ENCODE data around the gene DICER1. TPM values are rescaled to one million over a fixed set of nuclear protein-coding genes. Genes with fewer than 3 reads are reported as not detected.

DICER1 gene
- total RNA-seq, 1 experiment from 2014 or later: 57.1 TPM

DNA sequence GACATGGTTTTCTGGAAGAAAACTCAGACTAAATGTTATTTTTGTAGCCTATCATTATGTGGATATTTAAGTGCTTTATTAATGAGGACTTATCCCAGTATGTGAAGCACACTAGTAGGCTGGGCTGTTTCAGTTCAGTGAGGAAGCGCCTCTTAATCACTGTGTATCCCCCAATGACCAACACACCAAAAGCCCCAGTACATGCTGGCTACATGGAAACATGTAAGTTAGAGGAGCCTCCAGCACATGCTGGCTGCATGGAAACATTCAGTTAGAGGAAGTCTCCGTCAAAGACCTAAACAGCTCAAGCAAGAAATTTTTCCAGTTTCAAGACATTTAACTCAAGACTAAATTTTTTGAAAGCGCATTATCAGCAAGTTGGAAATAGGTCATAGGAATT lies 26.8 kb downstream of the DICER1 start:
- no peaks in the 10 kb centered on the region for H3K27me3 ChIP-seq (replicated peaks; ENCODE audit: insufficient read depth, low read depth, low read length, poor library complexity)
- H3K4me1 ChIP-seq (ENCODE audit: insufficient read depth, low read length, poor library complexity, severe bottlenecking): peaks cover 30% of the 10 kb centered on the region
- no TSS peak for BruUV-seq (replicated peaks)
- intact Hi-C loops (cut with micrococcal nuclease; ENCODE audit: unreplicated experiment): no loop called here
- TF ChIP-seq, protein P1, sequence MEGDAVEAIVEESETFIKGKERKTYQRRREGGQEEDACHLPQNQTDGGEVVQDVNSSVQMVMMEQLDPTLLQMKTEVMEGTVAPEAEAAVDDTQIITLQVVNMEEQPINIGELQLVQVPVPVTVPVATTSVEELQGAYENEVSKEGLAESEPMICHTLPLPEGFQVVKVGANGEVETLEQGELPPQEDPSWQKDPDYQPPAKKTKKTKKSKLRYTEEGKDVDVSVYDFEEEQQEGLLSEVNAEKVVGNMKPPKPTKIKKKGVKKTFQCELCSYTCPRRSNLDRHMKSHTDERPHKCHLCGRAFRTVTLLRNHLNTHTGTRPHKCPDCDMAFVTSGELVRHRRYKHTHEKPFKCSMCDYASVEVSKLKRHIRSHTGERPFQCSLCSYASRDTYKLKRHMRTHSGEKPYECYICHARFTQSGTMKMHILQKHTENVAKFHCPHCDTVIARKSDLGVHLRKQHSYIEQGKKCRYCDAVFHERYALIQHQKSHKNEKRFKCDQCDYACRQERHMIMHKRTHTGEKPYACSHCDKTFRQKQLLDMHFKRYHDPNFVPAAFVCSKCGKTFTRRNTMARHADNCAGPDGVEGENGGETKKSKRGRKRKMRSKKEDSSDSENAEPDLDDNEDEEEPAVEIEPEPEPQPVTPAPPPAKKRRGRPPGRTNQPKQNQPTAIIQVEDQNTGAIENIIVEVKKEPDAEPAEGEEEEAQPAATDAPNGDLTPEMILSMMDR (conservative IDR thresholded peaks at IDR 0.05; ENCODE audit: low read depth, low read length): no peak
- no peak for TF ChIP-seq EZH2 (IDR thresholded peaks at IDR 0.05; ENCODE audit: borderline replicate concordance, low read depth, low read length, poor library complexity, severe bottlenecking)
- DNase-seq (ENCODE audit: low spot score): no peak
- ChIA-PET CTCF (no interaction called here), POLR2A (ENCODE audit: low non-redundant PET) (no interaction called here)
- no peaks in the 10 kb centered on the region for H3K9me3 ChIP-seq (ENCODE audit: low read depth, low read length, poor library complexity, severe bottlenecking)
- no peak overlapping the region for H3K4me3 ChIP-seq (ENCODE audit: low read depth, low read length, poor library complexity, severe bottlenecking)
- no peak overlapping the region for H3K27ac ChIP-seq (ENCODE audit: low read depth, low read length, poor library complexity, severe bottlenecking)
- H3K36me3 ChIP-seq (ENCODE audit: insufficient read depth, low read length, poor library complexity, severe bottlenecking): peaks cover 41% of the 10 kb centered on the region

DNA sequence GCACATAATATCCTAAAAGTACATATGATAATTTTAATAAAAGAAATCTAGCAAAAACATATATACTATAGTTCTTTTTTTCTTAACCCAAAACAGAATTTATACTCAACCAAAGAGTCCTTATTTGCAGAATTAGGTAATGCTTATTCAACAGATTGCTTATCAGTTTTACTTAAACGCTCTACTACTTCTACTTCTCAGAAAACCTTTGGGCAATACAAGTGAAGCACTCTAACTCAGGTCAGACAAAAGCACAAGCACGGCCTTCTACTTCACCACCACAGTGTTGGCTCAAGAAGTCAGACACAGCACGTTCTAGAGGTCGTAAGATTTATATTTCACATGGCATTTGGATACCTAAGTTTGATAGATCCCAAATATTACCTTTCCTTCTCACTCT lies 29.2 kb downstream of the DICER1 start:
- no peaks in the 10 kb centered on the region for H3K9me3 ChIP-seq (ENCODE audit: low read depth, low read length, poor library complexity, severe bottlenecking)
- peaks cover 49% of the 10 kb centered on the region for H3K36me3 ChIP-seq (ENCODE audit: insufficient read depth, low read length, poor library complexity, severe bottlenecking)
- CTCF ChIA-PET: no interaction called here
- no peak for DNase-seq (ENCODE audit: low spot score)
- no peaks in the 10 kb centered on the region for H3K27me3 ChIP-seq (replicated peaks; ENCODE audit: insufficient read depth, low read depth, low read length, poor library complexity)
- H3K4me3 ChIP-seq (ENCODE audit: low read depth, low read length, poor library complexity, severe bottlenecking): no peak overlapping the region
- POLR2A ChIA-PET (ENCODE audit: low non-redundant PET): no interaction called here
- peaks cover 24% of the 10 kb centered on the region for H3K4me1 ChIP-seq (ENCODE audit: insufficient read depth, low read length, poor library complexity, severe bottlenecking)
- no peak overlapping the region for H3K27ac ChIP-seq (ENCODE audit: low read depth, low read length, poor library complexity, severe bottlenecking)
- no TSS peak for BruUV-seq (replicated peaks)
- TF ChIP-seq EZH2 (IDR thresholded peaks at IDR 0.05; ENCODE audit: borderline replicate concordance, low read depth, low read length, poor library complexity, severe bottlenecking): no peak
- TF ChIP-seq, protein P1 (conservative IDR thresholded peaks at IDR 0.05; ENCODE audit: low read depth, low read length): no peak
- intact Hi-C loops (cut with micrococcal nuclease; ENCODE audit: unreplicated experiment): no loop called here

DNA sequence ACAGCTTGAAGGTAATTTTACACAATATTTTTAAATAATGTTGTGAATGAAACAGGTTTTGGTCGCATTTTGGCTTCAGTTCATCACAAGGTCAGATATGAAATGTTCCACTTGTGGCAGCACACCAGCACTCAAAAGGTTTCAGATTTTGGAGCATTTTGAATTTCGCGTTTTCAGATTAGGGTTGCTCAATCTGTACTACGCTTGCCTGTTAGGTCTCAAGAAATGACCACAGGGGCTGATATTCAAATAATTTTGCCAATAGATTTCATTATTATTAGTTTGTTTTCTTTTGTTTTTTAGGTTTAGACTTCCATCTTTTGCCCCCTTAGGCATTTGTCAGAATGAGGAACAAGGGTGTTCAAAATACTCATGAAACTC lies 29.8 kb downstream of the DICER1 start:
- peaks cover 43% of the 10 kb centered on the region for H3K36me3 ChIP-seq (ENCODE audit: insufficient read depth, low read length, poor library complexity, severe bottlenecking)
- intact Hi-C loops (cut with micrococcal nuclease; ENCODE audit: unreplicated experiment): no loop called here
- DNase-seq (ENCODE audit: low spot score): no peak
- no peak overlapping the region for H3K4me3 ChIP-seq (ENCODE audit: low read depth, low read length, poor library complexity, severe bottlenecking)
- no peaks in the 10 kb centered on the region for H3K27me3 ChIP-seq (replicated peaks; ENCODE audit: insufficient read depth, low read depth, low read length, poor library complexity)
- ChIA-PET POLR2A (ENCODE audit: low non-redundant PET) (no interaction called here), CTCF (no interaction called here)
- no peak overlapping the region for H3K27ac ChIP-seq (ENCODE audit: low read depth, low read length, poor library complexity, severe bottlenecking)
- H3K9me3 ChIP-seq (ENCODE audit: low read depth, low read length, poor library complexity, severe bottlenecking): no peaks in the 10 kb centered on the region
- TF ChIP-seq, protein P1 (conservative IDR thresholded peaks at IDR 0.05; ENCODE audit: low read depth, low read length): no peak
- no peak for TF ChIP-seq EZH2 (IDR thresholded peaks at IDR 0.05; ENCODE audit: borderline replicate concordance, low read depth, low read length, poor library complexity, severe bottlenecking)
- peaks cover 26% of the 10 kb centered on the region for H3K4me1 ChIP-seq (ENCODE audit: insufficient read depth, low read length, poor library complexity, severe bottlenecking)
- no TSS peak for BruUV-seq (replicated peaks)
